Measurements from ENCODE around the gene RASGRF1. TPM values are rescaled to one million over a fixed set of nuclear protein-coding genes. Genes with fewer than 3 reads are reported as not detected.
"Not testable (repeated sequence)": the region's sequence is repeated elsewhere in the genome, so short reads cannot be mapped to it uniquely, and the experiment has no call there.

Gene RASGRF1
- total RNA-seq, 1 donor = not detected

DNA sequence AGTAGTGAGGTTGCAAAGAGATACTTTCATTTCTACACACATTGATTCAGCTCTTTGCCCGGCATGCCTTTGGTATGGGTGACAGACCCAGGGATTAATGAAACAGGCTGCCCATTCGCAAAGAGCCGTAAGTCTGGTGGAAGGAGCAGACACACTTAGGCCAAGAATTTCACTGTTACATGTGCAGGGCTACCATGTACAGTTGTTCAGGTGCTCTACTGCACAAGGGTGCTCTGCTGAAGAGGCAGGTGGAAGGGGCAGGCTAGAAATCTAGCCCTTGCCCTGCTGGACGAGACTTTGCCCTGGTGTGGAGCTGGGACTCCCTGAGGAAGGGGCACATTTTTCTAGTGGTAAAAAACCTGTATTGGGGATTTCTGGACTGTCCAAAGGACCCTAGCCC lies 26.2 kb upstream of the RASGRF1 start:
- H3K4me3 ChIP-seq (ENCODE audit: low read depth, low read length) = no peak overlapping the region
- TF ChIP-seq, protein P1, sequence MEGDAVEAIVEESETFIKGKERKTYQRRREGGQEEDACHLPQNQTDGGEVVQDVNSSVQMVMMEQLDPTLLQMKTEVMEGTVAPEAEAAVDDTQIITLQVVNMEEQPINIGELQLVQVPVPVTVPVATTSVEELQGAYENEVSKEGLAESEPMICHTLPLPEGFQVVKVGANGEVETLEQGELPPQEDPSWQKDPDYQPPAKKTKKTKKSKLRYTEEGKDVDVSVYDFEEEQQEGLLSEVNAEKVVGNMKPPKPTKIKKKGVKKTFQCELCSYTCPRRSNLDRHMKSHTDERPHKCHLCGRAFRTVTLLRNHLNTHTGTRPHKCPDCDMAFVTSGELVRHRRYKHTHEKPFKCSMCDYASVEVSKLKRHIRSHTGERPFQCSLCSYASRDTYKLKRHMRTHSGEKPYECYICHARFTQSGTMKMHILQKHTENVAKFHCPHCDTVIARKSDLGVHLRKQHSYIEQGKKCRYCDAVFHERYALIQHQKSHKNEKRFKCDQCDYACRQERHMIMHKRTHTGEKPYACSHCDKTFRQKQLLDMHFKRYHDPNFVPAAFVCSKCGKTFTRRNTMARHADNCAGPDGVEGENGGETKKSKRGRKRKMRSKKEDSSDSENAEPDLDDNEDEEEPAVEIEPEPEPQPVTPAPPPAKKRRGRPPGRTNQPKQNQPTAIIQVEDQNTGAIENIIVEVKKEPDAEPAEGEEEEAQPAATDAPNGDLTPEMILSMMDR (IDR thresholded peaks at IDR 0.05; ENCODE audit: insufficient read depth, low read length) = no peak
- DNase-seq (ENCODE audit: low read depth) = no peak

DNA sequence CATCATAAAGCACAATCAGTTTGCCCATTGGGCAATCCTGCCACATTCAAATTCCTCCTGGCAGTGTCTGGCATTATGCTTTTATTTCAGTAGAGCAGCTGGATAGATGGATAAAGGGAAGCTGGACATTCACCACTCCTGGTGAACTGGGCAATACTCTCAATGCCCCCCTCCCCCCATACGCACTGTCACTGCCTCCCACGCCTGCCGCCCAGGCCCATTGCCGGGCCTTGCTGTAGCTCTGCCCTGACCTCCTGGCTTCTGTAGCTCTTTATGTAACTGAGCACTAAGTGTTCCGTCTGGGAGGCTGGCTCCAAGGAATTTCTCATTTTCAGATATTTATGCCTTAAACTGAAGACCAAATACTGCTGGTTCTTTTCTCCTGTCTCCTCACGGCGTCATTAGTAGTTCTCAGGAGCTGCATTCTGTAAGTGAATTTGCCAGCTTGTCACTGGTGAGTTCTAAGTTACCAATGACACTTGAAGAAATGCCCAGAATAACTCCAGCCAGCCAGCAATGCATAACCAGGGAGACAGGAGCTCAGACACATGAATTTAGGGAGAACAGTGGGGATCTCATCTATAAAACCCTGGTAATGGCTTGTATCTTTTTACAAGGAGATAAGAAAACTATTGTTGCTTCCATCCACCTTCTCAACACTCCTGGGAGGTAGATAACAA lies 25.5 kb upstream of the RASGRF1 start:
- no peak overlapping the region for H3K4me3 ChIP-seq (ENCODE audit: low read depth, low read length)
- TF ChIP-seq, protein P1 (IDR thresholded peaks at IDR 0.05; ENCODE audit: insufficient read depth, low read length) = no peak
- no peak for DNase-seq (ENCODE audit: low read depth)

DNA sequence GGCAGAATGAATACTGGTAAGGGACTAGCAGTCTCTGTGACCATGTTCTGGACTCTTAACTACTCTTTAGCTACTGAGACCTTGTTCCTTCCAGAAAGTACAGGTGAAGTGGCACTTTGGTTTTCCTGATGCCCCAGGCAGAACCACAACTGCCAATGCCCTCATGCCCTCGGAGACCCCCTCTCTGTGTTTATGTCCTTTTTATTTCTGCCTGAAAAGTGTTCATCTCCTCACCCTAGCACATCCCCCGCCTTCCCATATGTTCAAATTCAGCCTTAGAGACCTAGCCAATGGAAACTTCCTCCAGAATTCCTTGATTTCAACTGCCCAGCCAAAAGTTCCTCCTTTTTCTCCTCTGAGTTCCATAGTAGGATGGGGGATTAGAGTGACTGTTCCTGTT lies 23.3 kb upstream of the RASGRF1 start:
- TF ChIP-seq, protein P1 (IDR thresholded peaks at IDR 0.05; ENCODE audit: insufficient read depth, low read length) = no peak
- DNase-seq (ENCODE audit: low read depth) = no peak
- H3K4me3 ChIP-seq (ENCODE audit: low read depth, low read length) = no peak overlapping the region

DNA sequence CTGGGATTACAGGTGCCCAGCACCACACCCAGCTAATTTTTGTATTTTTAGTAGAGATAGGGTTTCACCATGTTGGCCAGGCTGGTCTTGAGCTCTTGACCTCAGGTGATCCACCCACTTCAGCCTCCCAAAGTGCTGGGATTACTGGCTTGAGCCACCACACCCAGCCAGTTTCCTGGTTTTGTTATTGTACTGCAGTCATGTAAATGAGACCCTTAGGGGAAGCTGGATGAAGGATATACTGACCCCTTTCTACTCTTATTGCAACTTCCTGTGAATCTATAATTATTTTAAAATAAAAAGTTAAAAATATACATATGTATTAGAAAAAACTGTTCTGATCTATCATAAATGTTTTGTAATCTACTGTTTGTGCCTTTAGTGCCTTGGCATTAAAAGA lies 20.8 kb upstream of the RASGRF1 start:
- H3K4me3 ChIP-seq (ENCODE audit: low read depth, low read length); DNase-seq (ENCODE audit: low read depth): not testable (repeated sequence)

DNA sequence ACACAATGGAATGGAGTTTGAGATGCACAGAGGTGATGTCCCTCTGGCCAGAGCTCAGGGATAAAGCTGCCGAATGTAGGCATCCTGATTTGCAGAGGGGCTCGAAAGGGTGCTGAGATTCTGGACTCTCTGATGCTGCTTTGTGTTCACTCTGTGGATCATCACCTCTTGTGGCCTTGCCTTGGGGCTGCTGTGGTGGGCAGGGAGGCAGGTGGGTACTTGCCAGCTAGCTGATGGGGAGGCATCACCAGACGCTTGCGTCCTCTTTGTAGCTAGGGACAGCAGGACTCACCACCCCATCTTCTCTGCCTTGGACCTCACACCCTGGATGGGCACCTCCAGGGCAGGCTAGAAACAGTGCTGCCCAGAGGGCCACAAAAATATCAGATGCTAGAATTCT lies 14.6 kb upstream of the RASGRF1 start:
- no peak overlapping the region for H3K4me3 ChIP-seq (ENCODE audit: low read depth, low read length)
- TF ChIP-seq, protein P1 (IDR thresholded peaks at IDR 0.05; ENCODE audit: insufficient read depth, low read length) = no peak

DNA sequence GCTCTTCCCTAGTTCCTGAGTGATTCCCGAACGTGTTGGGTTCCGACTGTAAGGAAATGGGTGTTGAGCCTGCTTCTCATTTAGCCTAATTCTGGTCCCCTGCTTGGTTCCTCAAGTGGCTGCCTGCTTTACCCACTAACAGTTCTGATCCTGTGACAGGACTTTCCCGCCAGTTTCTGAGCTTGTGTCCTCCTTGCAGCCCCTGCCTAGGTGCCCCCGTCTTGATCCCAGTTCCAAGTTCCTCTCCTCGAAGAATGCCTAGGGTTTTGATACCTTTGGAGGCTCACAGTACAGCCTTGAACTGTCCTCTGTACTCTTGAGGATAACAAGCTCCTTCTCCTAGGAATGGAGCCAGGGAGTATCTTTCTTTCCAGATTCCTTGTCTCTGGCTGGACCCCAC lies 12.0 kb upstream of the RASGRF1 start:
- no peak overlapping the region for H3K4me3 ChIP-seq (ENCODE audit: low read depth, low read length)
- TF ChIP-seq, protein P1 (IDR thresholded peaks at IDR 0.05; ENCODE audit: insufficient read depth, low read length) = no peak
- no peak for DNase-seq (ENCODE audit: low read depth)

More for the DNA sequence above, 14.6 kb upstream of the RASGRF1 start:
- no peak for DNase-seq (ENCODE audit: low read depth)

DNA sequence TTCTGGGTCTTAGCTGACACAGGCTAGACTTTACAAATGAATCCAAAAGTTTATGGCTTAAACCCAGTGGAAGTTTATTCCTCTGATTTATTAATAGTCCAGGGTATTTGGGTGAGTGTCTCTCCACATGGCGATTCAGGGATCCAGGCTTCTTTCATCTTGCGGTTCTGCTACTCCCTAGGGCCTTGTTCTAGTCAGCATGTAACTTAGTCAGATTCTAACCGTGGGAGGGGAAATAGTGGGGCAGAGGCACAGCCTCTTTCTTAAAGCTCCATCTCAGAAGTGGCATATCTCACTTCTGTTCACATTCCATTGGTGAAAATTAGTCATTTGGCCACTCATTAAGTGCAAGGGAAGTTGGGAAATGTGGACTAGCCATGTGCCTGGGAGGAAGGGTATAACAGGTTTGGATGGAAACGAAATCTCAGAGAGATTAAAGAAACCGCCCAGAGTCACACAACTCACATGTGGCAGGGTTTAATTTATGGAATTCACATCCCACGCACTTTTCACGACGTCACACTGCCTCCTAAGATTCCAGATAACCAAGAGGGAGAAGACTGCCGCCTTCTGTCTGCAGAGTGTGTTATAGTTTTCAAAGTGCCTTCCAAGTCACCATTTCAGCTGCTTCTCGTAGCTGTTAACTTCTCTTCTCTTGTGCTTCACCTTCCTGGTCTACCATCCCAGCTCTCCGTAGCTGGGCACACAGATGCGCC lies 11.4 kb upstream of the RASGRF1 start:
- no peak overlapping the region for H3K4me3 ChIP-seq (ENCODE audit: low read depth, low read length)
- TF ChIP-seq, protein P1 (IDR thresholded peaks at IDR 0.05; ENCODE audit: insufficient read depth, low read length) = no peak
- DNase-seq (ENCODE audit: low read depth) = peak; percentile 8
